Activated CD8-positive, alpha-beta memory T cell treated with anti-CD3 and anti-CD28 coated beads for 1 hour (primary cell): ENCODE measurements around the gene CXCR6.
"Not testable (repeated sequence)": the region's sequence is repeated elsewhere in the genome, so short reads cannot be mapped to it uniquely, and the experiment has no call there.

Experiments
- DNase-seq, 2 donors: peaks; one replicate each; pipeline ENCODE4 v3.0.0-alpha.2; 2020; ENCODE audit warnings: low read depth in 1 of 2; ENCODE audit errors: extremely low read depth in 1 of 2

The CXCR6 gene

GRCh38 chr3:45985532-45986302, 42.5 kb downstream of the CXCR6 start:
- no peak for DNase-seq

GRCh38 chr3:45986303-45986982, 43.2 kb downstream of the CXCR6 start:
- DNase-seq = no peak

GRCh38 chr3:45987368-45988291, 44.4 kb downstream of the CXCR6 start:
- no peak for DNase-seq

- DNase-seq = no peak
Observed at GRCh38 chr3:45988362-45988761, 45.1 kb downstream of the CXCR6 start.

- no peak for DNase-seq
Observed at GRCh38 chr3:45988804-45989203, 45.5 kb downstream of the CXCR6 start.

- DNase-seq = no peak
Observed at GRCh38 chr3:45990181-45990580, 46.9 kb downstream of the CXCR6 start.

GRCh38 chr3:45991341-45991740, 48.1 kb downstream of the CXCR6 start:
- no peak for DNase-seq

GRCh38 chr3:45992133-45992729, 49.0 kb downstream of the CXCR6 start:
- DNase-seq = no peak

GRCh38 chr3:45992821-45993221, 49.6 kb downstream of the CXCR6 start:
- DNase-seq = no peak

- peak in 1 of 2 donors; percentile 19 for DNase-seq
Observed at GRCh38 chr3:45993421-45994027, 50.3 kb downstream of the CXCR6 start.

- peak; percentile 9 to 24 for DNase-seq
Observed at GRCh38 chr3:45994419-45995235, 51.4 kb downstream of the CXCR6 start.

- DNase-seq = peak; percentile 45 to 79
Observed at GRCh38 chr3:45995236-45996192, 52.2 kb downstream of the CXCR6 start, which contains the start of gene FYCO1. Gene FYCO1 (minus strand): TSS chr3:45995824. CDS start chr3:45984910, 10,914 bp downstream.

- DNase-seq = not testable (repeated sequence)
Observed at GRCh38 chr3:45997499-45997898, 54.2 kb downstream of the CXCR6 start.

- no peak for DNase-seq
Observed at GRCh38 chr3:45997942-45998341, 54.7 kb downstream of the CXCR6 start.
